HTR-8/SVneo (cell line): Measurements from ENCODE around the gene AP2B1.
"Not testable (repeated sequence)": the region's sequence is repeated elsewhere in the genome, so short reads cannot be mapped to it uniquely, and the experiment has no call there.

Source experiments
- DNase-seq: peaks from one replicate; pipeline ENCODE4 v3.0.0; 2011; ENCODE audit warnings: low spot score, mixed read lengths; ENCODE audit not compliant: insufficient read length
- FAIRE-seq: peaks from 2 replicates; lab custom pipeline; 2011; peaks lifted over from hg19 to GRCh38; lab: Jason Lieb, UNC

AP2B1 gene

DNA sequence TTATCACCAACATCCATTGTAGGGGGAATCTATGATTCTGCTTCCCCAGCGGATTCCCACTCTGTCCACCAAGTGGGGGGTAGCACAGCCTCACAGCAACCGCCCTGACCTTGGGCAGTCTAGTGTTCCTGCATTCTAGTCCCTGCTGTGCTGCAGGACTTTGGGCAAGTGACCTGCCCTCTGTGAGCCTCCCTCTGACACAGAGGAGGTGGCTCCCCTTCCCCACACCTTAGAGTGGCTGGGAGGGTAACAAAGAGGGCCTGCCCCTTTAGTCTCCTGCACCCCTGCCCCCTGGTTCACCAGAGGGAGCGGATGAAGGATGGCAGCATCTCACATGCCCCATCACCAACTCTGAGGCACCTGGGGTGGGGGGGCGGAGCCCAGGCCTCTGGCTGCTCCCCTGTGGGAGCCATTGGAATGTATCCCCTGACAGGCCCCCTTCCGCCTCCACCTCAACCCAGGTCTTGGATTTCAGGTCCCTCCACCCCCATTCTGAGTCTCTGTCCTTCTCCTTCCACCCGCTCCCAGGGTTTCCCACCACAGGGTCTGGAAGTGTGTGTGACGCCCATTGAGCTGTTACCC, 155.9 kb downstream of the AP2B1 start:
- no peak for FAIRE-seq
- no peak for DNase-seq

DNA sequence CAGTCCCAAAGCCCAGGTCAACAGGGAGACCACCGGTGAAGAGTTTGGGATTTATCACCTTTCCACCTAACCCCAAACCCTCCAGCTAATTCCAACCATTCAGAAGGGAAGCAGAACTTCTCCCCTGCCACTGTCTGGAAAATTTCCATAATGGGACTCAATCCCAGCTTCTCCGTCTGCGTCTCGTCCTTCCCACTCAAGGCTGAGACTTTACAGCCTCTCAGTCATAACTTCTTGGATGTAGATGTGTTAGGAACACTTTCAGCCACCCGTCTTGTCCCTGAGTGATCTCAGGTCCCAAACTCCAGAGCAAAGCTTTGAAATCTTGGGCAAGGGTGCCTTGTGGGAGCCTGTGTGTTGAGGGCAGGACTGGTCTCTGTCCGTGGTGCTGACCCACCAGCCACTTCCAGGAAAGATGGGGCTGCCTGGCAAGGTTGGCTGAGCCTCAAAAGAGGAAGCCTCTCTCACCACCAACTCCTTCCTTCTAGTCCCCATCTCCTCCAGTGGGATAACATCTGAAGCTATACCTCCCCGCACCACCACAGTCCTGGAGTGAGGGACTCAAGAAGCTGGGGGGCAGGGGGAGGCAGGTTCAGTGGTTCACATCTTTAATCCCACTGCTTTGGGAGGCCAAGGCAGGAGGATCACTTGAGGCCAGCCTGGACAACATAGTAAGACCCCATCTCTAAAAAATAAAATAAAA, 156.7 kb downstream of the AP2B1 start:
- FAIRE-seq, result no peak
- DNase-seq, result peak; percentile 65

DNA sequence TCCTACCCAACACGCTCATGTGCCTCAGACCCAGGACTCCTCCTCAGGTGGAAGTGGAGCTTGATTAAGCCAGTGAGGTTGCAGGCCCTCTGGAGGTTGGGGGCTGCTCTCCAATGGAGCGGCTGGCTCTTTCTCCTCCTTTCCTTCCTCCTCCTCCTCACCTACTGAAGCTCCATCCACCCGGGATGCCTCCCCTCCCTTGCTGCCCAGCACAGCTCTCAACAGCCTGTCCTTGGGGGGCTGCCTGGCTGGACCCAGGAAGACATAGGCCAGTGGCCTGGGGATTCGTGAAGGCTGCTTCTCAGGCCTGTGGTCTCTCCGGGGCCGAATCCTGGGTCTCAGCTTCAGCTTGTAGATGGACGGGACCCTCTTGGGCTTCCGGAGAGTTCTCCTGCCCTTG, 157.7 kb downstream of the AP2B1 start:
- FAIRE-seq (no peak), DNase-seq (no peak)

DNA sequence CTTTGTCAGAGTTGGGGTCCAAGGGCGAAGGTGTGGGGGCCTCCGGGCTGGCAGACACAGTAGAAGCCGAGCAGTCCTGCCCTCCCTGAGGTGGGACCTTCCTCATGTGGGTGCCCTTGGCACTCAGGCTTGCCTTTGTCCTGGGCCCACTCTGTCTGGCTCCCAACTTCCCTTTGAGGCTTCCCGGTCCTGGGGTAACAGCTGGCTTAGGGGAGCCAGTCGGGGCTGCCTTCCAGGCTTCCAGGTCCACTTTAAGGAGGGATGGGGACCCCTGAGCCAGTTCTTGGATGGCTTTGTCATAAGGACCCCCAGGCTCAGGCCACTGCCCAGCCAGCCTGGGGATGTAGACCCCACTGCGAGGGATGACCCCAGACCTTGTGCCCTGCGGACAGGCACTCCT, 158.1 kb downstream of the AP2B1 start:
- DNase-seq, result no peak
- FAIRE-seq, result no peak

DNA sequence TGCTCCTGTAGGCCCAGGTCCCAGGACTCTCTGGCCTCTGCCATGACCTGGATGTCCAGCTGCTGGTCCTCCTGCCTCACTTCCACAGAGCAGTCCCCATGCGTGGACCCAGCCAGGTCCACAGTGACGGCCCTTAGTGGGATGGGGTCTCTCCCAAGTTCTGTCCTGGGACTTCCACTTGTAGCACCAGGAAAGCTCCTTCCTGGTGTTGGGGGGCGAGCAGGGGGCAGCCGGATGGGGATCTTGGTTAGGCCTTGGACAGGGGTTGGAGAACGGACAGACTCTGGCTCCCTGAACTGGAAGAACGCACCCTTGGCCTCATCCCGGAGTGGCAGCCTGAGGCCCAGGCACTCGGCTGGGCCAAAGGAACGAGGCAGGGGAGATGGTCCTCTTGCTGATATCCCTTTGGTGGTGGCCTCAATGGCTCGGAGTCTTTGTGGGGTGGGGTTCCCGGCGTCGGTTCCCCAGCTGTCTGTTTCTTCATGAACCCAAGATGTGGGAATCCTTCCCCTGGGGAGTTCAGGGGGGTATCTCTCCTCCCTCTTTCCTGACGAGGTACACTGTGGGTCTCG, 158.7 kb downstream of the AP2B1 start:
- DNase-seq, result no peak

DNA sequence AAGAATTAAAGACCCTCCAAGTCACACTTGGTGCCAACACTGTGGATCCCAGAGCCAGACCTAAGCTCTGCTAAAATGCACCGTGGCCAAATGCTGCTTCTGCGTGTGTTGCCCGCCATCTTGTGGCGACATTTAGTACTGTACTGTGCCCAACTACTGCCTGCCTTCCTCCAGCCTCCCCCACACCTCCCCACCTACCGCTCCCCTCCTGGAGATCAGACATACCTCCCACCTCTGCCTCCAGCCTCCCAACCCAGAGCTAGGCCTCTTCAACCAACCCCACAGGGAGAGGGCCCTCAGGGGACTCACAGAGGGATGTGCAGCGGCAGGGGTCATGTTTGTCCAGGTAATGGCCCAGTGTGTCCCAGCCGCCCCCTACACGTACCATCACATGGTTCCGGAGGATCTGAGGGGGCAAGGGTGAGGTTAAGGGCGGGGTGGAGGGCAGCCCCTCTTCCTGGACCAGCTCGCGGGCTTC, 160.5 kb downstream of the AP2B1 start:
- no peak for FAIRE-seq

More for the DNA sequence above, 158.7 kb downstream of the AP2B1 start:
- no peak for FAIRE-seq

DNA sequence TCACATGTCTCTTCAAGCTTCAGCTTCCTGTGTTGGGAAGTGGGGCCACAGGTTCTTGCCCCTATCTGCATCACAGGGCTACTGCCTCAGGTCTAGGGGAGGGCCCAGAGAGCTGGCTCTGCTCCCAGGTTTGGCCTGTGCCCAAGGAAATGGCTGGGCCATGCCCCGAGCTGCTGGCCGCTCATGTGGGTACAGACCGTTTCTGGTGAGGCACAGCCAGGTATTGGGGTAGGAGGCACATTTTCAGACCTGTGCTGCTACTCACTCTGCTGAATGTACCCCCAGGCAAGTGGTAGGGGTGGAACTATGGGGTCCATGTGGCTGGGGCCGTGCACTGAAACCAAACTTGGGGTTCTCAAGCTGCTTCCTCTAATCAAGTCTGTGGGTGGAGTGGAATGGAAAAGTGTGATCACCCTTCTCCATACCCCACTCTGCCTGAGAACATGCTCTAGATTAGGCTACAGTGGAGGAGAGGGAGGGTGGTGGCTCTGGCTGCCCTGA, 161.3 kb downstream of the AP2B1 start:
- no peak for DNase-seq
- no peak for FAIRE-seq

More for the DNA sequence above, 160.5 kb downstream of the AP2B1 start:
- peak; percentile 89 for DNase-seq

DNA sequence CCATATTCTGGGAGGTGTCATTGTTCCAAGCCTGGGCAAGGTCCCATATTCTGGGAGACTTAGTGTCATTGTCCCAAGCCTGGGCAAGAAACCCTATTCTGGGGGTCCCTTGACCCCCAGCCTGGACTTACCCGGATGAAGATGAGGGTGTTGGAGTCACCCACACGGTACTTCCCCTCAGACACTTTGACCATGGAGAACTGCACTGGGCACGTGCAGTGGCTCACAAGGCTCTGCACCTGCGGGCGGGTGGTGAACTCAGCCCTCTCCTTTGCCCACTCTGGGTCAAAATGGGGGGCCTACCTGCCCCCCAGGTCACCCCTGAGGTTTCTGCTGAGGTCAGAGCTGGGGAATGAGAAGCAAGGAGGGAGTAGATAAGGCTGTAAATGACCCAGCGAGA, 161.9 kb downstream of the AP2B1 start:
- no peak for DNase-seq
- no peak for FAIRE-seq

DNA sequence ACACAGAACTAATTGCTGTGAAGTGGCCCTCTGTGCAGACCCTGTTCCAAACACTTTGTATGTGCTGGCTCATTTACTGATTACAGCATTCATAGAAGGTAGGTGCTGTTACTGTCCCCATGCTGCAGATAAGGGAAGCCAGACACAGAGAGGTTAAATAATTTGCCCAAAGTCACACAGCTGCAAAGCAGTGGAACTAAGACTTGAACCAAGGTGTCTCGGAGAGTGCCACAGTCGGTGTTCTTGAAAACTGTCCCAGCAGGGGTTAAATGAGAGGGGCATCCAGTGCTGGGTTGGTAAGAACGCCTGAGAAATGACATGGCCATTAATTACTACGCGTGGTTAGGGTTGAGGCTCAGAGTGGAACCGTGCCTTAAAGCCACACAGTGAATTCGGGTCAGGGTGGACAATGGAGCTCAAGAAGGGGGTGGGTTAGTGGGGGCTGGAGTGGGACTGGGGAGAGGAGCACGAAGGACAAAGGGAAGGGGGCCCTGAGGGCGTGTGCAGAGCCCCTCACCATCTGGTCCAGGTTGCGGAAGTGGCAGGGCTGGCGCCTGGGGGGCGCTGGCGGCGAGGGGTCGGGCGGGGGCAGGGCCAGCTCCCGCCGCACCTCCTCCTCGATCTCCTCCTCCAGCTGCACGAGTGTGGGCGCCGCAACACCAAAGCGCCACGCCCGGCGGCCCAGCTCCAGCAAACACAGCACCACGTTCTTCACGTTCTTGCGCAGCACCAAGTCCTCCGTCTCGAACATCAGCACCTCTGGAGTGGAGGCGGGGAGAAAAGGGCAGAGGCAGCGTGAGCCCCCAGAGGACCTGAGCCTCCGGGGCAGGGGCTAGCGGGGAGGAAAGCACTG, 162.7 kb downstream of the AP2B1 start:
- FAIRE-seq, result no peak
- DNase-seq, result no peak

DNA sequence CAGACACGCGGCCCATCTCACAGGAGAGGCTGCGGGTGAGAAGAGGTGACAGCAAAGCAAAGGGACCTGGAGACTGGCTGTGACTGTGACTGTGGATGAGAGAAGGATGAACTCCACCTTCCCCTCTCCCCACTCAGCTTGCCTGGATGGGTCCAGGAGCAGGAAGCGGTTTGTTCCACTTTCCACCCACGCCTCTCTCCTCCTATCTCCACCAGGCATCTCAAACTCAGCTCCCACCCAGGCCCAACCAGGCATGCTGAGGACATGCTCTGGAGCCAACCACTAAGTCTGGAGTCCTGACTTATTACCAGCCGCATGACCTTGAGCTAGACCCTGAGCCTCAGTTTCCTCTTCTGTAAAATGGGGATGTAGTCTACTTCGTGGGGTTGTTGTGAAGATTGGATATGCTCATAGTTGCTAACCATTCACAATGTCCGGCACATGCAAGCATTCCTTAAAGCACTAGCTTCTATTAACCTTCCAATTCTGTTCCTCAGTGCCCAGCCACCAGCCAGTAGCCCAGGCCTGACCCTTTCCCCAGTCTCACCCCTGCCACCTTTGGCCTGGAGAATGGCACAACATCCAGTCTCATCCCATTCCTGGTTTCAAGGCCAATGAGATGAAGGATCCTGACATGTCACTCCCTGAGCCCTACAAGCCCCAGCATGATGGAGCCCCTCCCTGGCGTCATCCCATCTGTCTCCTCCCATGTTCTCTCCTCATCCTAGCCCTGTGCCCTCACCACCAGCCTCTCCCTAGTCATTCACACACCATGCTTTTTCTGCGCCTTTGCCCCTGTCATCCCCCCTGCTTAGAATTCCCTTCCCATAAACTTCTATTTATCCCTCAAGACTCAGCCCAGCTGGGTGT, 163.6 kb downstream of the AP2B1 start:
- DNase-seq (no peak), FAIRE-seq (no peak)

DNA sequence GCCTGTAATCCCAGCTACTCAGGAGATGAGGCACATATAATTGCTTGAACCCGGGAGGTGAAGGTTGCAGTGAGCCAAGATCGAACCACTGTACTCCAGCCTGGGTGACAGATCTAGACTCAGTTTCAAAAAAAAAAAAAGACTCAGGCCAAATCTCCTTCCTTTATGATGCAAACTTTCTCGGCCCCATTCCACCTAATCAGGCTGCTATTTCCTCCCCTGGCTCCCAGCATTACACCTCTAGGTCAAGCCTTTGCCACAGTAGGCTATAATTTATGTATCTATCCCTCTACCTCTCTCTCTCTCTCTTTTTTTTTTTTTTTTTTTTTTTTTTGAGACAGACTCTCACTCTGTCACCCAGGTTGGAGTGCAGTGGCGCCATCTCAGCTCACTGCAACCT, 164.4 kb downstream of the AP2B1 start:
- not testable (repeated sequence) for DNase-seq, FAIRE-seq

DNA sequence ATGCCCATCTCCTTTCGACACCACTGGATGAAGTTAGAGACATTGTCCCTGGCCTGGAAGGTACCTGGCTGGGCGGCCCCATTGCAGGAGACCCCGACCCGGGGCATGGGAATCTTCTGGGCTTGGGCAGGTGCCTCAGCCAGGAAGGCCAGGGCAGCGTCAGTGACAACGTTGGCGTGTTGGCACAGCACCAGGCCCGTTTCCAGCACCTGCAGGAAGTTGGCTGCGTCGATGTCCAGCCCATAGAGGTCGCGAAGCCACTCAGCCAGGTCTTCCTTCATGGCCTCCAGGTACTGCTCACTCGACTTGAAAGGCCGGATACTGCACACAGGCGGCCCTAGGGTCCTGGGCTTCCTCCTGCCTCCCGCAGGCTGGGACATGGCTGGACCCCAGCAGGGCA, 165.3 kb downstream of the AP2B1 start:
- no peak for DNase-seq
- FAIRE-seq, result no peak

DNA sequence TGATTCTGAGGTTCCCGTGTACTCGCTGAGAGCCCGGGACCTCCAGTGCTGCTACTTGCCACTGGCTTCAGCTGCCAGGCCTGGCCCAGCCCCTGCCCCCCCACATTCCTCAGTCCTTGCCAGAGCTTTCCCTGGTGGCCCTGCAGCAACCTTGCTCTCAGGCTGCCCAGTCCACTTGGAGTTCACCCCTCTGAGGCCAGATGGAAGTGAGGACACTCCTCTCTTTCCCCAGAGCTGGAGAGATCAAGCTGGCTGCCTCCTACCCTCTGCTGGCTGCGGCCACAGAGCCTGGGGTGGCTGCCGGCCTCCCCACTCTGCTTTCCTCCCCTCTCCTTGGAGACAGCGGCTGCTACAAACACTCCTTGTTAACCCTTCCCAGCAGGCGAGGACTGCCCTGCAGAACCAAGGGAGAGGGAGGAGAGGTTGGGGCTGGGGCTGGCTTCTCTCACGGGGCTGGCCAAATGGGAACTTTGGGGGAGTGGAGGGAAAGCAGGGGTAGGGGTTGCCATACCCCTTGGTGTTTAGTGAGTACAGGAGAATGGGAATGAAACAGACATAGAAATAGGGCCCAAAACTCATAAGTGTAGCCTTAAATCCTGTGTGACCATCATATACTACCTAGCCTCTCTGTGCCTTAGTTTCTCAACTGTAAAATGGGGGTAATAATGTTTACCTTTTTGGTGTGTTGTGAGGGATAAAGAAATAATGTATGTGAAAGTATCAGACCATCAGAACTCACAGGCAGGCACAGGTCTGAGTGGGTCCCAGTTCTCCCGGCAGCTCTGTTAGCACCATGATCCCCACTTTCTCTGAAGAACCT, 166.0 kb downstream of the AP2B1 start, which contains the start of gene GAS2L2:
Gene GAS2L2, minus strand, starts transcription at position 295 of the 820 bp plus-strand sequence. CDS start 389 bp downstream, outside the sequence.
- DNase-seq, result no peak
- no peak for FAIRE-seq

DNA sequence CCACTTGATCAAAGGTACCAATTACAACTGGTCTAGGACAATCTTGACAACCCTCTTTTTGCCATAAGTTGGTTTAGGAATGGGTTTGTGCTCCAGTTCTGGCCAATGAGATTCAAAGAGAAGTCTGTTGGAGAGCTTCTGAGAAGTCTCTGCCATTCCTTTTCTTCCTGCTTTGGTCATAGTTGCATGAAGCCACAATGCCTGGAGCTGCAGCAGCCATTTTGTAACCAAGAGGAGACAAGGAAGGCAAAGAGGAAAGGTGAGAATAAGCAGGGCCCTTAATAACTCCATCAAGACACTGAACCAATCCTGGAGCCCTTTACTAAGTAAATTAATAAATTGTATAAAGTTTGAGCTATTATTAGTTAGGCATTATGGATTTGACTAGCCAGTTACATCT, 170.1 kb downstream of the AP2B1 start:
- DNase-seq, result no peak
- FAIRE-seq, result no peak

DNA sequence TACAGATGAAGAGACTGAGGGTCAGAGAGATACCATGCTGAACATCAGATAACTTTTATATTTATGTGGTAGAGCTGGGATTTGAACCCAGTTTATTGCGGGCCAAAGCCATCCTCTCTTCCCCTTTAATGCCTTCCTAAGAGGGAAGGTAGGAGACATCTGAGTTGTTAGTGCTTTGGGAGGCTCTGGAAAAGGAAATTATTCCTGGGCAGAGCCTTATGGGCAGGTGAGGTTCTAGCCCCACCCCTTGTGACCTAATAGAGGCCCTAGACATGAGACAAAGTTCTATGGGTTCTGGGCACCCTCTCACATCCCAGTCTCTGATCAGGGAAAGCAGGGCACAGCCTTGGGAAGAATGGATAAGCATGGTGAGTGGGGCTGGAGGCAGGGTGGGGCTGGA, 173.5 kb downstream of the AP2B1 start, which contains the start of gene C17orf50:
Gene C17orf50, plus strand, starts transcription at position 301 of the 400 bp plus-strand sequence. Its CDS starts 55 bp downstream, at position 356.
- DNase-seq (no peak), FAIRE-seq (no peak)

DNA sequence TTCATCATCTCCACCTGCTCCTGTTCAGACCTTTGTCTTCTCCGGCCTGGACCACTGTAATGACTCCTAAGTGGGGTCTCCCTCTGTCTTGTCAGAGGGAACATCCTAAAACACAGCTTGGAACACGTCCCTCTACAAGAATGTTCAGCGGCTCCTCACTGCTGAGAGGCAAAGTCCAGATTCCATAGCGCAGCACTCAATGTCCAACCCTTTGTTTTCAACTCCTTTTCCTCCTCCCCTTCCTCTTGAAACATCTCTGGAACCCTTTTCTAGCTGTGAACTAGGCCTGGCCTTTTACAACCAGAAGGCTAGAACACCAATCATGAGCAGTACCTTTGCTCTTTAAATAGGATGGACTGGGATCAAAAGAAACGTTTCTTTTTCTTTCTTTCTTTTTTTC, 174.5 kb downstream of the AP2B1 start:
- DNase-seq (no peak), FAIRE-seq (no peak)

DNA sequence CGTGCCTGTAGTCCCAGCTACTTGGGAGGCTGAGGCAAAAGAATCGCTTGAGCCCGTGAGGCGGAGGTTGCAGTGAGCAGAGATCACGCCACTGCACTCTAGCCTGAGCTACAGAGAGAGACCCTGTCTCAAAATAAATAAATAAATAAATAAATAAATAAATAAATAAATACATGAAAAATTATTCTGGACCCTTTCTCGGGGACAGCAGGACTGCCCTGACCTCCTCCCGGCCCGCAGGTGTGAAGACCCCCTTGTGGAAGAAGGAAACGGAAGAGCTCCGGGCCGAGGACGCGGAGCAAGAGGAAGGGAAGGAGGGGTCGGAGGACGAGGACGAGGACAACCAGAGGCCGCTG, 176.6 kb downstream of the AP2B1 start:
- DNase-seq (no peak), FAIRE-seq (no peak)

DNA sequence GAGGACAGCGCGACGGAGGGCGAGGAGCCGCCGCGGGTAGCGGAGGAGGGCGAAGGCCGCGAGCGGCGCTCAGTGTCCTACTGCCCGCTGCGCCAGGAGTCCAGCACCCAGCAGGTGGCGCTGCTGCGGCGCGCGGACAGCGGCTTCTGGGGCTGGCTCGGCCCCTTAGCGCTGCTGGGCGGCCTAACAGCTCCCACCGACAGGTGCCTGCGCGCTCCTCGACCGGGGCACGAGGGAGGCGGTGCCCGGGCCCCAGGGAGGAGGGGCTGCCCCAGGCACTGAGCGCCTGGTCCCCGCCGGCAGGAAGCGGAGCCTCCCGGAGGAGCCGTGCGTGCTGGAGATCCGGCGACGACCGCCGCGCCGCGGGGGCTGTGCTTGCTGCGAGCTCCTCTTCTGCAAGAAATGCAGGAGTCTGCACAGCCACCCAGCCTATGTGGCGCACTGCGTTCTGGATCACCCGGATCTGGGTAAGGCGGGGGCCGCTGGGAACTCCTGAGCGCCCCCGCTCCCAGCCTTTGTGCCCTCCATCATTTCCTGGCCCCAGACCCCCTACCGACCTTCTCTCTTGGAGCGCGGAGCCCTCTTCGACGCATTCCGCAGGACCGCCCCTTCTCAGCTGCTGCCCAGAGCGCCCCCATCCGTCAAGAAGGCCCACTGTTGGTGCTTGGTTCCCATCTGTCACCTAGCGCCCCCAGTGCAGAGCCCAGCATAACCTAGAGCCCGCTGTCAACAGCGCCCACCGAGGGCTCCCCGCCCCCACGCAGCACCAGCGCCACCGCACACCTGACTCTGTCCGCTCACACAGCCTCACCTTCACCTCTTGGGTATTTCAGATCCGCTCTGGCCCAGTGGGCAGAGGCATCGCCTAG, 177.2 kb downstream of the AP2B1 start:
- DNase-seq (peak; percentile 95), FAIRE-seq (no peak)
